Measurements from ENCODE around the gene NTRK3.

Gene NTRK3

DNA sequence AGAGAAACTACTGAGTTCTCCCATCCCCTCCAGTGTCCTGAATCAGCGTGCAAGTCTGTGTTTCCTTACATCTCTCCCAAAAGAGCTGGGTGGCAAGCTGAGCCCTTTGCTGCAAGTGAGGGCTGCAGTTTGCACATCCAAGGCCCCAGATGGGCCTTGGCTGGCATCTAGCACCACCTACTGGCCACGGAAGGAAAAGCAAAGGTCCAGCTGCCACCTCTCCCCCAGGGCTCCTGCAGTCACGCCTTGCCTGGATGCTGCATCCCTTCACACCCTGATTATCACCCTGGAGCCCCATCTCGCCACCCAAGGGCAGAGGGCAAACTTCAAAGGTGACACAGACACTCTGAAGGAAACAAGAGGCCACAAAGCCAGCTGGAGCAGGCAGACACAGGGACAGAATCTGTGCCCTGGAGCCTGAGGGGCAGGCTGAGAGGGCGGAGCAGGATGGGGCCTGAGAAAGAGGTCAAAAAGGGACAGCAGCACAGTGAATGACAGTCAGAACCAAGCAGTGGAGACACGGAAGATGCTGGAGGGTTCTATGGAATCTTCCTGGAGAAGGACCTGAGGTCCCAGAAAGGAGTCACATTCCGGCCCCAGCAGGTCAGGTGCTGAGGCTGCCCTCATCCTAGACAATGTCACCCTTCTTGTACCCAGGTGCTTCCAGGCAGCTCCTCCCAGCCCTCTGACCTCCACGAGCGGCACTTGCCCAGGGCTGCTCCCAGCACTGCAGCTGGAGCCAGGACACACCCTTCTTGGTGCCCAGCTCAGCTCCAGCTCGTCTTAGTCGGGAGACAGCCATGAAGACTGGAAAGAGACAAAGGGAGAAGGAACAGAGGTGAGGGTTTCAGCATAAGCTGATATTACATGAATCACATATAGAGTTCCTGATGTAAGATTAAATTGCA is 18.3 kb upstream of the NTRK3 start:
- no peak overlapping the region for H3K4me3 ChIP-seq (ENCODE audit: low read depth, low read length)
- TF ChIP-seq, protein P1, sequence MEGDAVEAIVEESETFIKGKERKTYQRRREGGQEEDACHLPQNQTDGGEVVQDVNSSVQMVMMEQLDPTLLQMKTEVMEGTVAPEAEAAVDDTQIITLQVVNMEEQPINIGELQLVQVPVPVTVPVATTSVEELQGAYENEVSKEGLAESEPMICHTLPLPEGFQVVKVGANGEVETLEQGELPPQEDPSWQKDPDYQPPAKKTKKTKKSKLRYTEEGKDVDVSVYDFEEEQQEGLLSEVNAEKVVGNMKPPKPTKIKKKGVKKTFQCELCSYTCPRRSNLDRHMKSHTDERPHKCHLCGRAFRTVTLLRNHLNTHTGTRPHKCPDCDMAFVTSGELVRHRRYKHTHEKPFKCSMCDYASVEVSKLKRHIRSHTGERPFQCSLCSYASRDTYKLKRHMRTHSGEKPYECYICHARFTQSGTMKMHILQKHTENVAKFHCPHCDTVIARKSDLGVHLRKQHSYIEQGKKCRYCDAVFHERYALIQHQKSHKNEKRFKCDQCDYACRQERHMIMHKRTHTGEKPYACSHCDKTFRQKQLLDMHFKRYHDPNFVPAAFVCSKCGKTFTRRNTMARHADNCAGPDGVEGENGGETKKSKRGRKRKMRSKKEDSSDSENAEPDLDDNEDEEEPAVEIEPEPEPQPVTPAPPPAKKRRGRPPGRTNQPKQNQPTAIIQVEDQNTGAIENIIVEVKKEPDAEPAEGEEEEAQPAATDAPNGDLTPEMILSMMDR (IDR thresholded peaks at IDR 0.05; ENCODE audit: control insufficient read depth, extremely low read depth, insufficient read depth) = peak; percentile 94
- no peak for DNase-seq (ENCODE audit: low read depth)

DNA sequence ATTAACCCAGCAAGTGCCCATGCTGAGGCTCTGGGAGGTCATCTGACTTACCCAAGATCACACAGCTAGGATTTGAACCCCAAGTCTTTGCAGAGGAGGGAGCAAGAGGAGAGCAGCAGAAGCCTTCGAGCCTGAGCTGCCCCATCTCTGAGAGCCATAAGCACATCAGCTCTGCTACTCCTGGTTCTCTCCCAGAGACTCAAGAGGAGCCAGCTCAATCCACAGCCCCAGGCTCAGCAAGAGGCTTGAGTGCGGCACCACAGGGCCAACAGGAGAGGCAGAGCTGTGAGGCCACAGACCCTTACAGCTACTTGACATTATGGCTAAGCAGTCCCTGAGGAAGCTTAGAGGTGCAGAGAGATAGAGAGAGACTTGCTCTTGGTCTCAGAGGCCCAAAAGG is 15.9 kb upstream of the NTRK3 start:
- TF ChIP-seq, protein P1 (IDR thresholded peaks at IDR 0.05; ENCODE audit: control insufficient read depth, extremely low read depth, insufficient read depth) = no peak
- DNase-seq (ENCODE audit: low read depth) = no peak
- H3K4me3 ChIP-seq (ENCODE audit: low read depth, low read length) = no peak overlapping the region

DNA sequence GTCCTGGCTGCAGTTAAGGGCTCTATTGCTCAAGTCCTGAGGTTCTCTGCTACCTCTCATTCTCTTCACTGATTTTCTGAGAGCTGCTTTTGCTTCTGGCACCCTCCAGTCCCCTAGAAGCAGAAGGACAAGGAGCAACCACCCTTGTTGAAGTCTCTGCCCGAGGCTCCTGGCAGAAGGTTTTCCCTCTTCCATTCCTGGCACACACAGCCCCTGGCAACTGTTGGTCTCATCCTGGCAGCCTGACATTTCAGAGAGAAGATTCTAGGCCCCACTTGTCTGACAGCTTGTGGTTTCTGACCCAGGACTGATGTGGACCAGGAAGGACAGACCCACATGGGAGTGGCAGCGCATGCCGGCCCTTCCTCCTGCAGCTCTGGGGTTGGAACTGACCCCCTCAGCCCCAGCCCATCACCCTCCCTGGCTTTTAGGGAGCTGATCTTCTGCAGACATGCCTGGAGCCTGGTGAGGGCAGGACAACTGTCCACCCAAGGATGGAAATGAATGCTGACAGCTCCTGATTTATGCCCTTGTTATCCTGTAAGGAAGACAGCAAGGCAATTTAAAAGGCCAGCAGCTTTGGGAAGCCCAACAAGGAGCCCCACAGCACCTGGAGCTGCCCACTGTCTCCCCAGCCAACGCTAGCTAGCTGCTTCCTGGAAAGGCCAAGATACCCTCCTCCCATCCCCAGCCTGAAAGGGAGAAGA is 13.0 kb upstream of the NTRK3 start:
- TF ChIP-seq, protein P1 (IDR thresholded peaks at IDR 0.05; ENCODE audit: control insufficient read depth, extremely low read depth, insufficient read depth) = no peak
- no peak for DNase-seq (ENCODE audit: low read depth)
- no peak overlapping the region for H3K4me3 ChIP-seq (ENCODE audit: low read depth, low read length)

DNA sequence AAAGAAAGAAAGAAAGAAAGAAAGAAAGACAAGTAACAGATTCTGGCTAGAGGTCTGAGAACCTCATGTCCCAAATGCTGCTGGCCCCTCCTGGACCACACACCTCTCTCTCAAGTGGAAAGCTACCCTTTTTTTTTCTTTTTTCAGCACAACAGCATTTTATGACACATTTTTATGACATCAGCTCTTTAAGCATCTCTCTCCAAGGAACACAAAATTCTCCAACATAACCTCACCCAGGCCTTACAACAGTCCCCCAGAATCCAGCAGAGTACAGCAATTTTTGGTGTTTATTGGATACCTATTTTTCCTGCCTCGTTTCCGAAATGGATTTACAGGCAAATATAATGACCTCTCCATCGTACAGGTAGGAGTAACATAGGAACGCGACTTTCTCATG is 11.2 kb upstream of the NTRK3 start:
- DNase-seq (ENCODE audit: low read depth) = no peak
- H3K4me3 ChIP-seq (ENCODE audit: low read depth, low read length) = no peak overlapping the region
- TF ChIP-seq, protein P1 (IDR thresholded peaks at IDR 0.05; ENCODE audit: control insufficient read depth, extremely low read depth, insufficient read depth) = no peak

DNA sequence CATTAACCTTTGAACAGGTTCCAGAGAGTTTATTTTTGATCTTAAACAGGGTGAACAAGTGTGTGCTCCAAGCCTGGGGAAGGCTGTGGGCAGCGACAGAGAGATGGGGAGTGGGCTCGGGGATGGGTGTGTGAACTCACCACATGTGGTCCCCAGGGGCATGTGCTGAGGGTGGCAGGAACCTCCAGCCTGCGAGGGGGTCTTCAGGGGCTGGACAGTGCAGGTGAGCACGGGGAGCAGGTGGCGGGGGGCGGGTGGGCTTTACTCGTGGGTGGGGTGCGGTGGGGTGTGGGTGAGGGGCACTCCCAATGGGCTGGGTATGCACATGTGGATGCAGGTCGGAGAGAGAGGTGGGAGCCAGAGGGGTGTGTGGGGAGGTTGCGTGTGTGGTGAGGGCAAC is 9.6 kb upstream of the NTRK3 start:
- TF ChIP-seq, protein P1 (IDR thresholded peaks at IDR 0.05; ENCODE audit: control insufficient read depth, extremely low read depth, insufficient read depth) = no peak
- no peak for DNase-seq (ENCODE audit: low read depth)
- no peak overlapping the region for H3K4me3 ChIP-seq (ENCODE audit: low read depth, low read length)

DNA sequence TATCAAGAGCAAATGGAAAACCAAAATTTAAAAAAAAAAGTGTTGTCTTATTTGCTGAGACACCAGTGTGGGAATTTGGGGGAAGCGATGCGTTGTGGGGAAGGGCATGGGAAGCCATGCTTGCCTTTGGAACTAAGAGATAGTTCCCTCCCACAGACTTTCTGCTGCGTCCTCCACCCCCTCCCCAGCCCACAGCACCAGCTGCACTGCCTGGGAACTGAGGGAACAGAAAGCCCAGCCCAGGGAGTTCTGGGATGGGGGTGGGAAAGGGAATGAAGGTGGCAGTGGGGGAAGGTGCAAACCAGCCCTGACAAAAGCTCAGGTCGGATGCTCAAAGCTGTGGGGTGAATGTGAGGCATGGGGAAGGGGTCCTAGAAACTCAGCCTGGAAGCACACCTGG is 8.1 kb upstream of the NTRK3 start:
- H3K4me3 ChIP-seq (ENCODE audit: low read depth, low read length) = no peak overlapping the region
- TF ChIP-seq, protein P1 (IDR thresholded peaks at IDR 0.05; ENCODE audit: control insufficient read depth, extremely low read depth, insufficient read depth) = no peak
- DNase-seq (ENCODE audit: low read depth) = no peak
